Inferior parietal cortex (tissue), 1 donor: ENCODE results near the gene CPNE8.

Experiments
- DNase-seq: peaks from one replicate; pipeline ENCODE4 v3.0.0-alpha.2; 2016; ENCODE audit errors: extremely low spot score

Gene CPNE8

DNA sequence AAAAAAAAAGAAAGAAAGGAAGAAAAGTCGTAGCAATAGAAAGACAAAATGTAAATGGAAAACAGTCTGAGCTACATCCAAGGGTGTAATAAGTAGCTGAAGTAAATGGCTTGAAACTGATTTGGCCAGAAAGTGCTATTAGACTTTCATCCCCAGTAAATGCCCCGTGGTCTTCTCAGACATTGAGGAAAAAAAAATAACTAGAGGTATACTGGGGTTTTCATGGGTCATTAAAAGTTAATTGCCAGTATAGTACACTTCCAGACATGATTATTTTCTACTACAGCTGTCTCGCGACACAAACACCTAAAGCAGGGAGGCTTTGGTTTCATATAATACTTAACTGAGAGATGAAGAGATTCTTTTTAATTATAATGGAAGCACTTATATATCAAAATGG, 271.9 kb downstream of the CPNE8 start:
- DNase-seq: no peak

DNA sequence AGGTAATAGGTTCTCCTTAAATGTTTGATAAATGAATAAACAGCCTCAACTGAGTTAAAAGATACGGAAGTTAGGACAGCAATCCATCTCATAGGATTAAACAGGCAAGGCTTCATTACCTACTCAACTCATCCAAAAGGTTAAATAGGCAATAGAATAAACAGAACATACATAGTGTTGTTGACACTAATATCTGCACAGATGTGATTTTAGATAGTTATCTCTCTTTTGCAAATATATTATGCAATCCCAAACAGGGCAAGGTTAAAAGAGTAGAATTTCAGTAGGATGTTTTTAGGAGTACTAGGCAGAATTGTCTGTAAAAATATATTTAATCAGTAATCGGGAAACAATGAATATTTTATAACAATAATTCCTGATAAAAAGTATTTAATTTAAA, 276.3 kb downstream of the CPNE8 start:
- no peak for DNase-seq

DNA sequence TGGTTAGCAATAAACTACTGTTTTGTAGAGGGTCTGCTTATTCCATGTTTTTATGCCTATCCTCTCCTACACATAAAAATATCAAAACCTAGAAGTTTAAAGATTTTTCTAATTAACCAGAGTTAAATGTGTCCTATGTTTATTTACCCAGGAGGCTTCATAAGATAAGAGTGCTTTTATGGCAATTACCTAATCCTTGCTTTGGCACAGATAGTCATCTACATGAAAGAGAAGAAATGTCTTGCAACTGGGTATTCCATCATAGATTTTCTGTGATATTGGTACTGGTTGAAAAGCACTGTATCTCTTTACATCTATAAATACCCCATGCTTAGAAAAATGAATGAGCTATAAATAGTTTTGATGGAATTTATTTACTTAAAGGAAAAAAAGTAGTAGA, 277.1 kb downstream of the CPNE8 start:
- no peak for DNase-seq

DNA sequence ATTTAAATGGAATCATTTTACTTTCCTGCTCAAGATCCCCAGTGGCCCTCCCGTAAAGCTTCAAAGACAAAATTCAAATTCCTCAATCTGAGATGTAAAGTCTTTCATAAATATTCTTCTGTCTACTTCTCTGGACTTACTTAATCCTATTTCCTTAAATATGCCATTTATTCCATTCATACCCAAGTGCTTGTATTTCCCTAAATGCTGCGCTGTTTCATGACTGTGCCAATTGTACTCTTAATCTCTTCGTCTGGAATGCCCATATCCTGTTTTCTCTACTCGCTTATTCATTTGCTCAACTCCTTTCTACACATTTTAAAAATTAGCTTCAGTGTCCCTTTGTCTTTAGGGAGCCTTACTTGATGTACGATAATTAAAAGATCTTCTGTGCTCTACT, 280.1 kb downstream of the CPNE8 start:
- no peak for DNase-seq

DNA sequence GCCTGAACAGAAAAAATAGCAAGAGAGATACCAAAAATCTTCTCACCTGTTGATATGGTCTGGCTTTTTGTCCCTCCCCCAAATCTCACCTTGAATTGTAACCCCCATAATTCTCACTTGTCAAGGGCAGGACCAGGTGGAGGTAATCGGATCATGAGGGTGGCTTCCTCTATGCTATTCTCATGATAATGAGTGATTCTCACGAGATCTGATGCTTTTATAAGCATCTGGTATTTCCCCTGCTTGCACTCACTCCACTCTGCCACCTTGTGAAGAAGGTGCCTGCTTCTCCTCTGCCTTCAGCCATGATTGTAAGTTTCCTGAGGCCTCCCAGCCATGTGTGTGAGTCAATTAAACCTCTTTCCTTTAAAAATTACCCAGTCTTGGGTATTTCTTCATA, 291.2 kb downstream of the CPNE8 start:
- DNase-seq: no peak

DNA sequence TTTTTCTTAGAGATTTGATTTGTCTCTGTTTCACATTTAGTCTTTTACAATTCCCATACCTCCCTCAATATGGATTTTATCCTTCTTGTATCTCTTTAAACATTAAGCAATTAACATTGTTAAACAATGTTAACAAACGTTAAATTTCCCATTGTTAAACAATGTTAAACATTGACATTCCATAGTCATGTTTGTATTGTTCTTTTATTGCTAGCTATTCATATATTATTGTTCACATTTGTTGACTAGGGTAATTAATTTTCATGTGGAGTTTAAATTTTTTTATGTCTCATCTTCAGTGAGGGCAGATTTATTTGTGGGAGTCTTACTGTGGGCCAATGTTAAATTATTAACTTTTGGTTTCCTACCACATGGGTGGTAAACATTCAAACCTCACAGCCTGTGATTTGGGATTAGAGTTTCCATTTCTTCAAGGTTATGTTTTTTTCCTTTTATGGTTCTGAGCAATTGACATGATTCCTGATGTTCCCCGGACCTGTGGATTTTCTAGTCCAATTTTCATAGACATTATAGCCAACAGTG, 294.5 kb downstream of the CPNE8 start:
- DNase-seq: no peak

DNA sequence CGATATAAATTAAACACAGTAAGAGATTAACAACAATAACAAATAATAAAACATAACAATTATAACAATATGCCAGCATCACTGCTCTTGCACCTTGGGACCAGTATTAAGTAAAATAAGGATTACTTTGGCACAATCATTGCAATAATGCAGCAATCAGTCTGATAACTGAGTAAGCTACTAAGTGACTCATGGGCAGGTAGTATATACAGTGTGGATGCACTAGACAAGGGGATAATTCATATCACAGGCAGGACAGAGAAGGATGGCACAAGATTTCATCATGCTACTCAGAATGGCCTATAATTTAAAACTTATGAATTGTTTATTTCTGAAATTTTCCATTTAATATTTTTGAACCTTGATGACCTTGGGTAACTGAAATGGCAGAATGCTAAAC, 298.1 kb downstream of the CPNE8 start:
- DNase-seq: no peak
